NCI-H2029 (cell line): ENCODE data around the gene ZNF391.
"Not testable (repeated sequence)": the region's sequence is repeated elsewhere in the genome, so short reads cannot be mapped to it uniquely, and the experiment has no call there.

Experiments
- DNase-seq: peaks from one replicate; lab custom pipeline; 2025; lab: John Stamatoyannopoulos, UW

Gene ZNF391

DNA sequence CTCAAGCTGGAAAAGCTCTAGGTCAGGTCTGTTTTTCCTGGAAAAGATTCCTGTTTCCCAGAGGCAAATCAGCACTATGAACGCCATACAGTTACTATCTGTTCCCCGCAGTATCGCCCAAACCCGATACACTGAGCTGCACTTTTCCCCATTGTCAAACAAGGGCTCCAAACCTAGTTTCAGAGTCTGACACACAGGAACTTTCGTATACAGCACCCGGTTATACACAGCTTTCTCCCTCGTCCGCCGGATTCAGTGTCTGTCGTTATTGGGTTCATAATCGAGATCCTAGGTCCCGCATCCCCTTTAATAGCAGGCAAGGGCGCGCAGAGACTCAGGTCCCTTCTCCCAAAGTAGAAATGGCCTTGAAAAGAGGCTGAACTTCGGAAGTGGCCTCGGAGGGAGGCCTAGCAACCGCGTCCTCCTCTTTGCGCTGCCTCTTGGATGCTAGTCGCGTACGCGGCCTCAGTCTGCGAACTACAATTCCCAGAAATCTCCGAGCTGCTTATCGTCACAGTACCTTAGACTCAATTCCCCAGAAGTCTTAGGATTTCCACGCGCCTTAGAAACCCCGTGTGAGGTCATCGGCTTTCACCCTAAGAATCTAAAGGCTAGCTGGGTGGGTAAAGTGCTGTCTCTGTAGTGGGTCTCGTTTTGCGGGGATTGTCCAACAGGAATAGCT, 34.2 kb downstream of the ZNF391 start:
- no peak for DNase-seq

DNA sequence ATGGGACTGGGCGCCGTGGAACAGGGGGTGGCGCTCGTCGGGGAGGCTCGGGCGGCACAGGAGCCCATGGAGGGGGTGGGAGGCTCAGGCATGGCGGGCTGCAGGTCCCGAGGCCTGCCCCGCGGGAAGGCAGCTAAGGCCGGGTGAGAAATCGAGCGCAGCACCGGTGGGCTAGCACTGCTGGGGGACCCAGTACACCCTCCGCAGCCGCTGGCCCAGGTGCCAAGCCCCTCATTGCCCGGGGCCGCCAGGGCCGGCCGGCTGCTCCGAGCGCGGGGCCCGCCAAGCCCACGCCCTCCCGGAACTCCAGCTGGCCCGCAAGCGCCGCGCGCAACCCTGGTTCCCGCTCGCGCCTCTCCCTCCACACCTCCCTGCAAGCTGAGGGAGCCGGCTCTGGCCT, 36.3 kb downstream of the ZNF391 start:
- DNase-seq = not testable (repeated sequence)

DNA sequence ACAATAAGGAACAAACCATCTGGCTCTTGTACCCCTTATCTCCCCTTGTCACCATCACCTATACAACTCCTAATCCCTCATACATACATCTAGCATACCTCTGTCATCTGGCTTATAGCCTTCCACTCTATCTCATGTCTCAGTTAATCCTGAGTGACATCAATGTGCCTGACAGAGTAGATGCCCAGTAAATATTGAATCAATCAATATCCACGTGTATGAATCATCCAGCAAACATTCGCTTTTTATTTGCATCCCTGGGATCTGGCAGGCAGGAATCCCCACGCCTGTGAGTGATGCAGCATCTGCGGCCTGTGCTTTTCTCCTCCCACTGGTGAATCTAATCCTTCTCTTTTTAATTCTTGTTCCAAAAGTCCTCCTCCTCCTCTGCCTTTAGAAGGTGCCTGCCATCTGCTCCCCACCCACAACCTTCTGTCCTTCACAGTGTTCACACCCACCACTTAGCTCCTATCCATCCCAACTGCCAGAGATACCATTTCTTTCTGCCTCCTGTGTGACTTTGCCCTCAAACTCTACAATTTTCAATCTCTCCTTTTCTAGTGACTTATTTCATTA, 37.6 kb downstream of the ZNF391 start:
- DNase-seq = no peak

DNA sequence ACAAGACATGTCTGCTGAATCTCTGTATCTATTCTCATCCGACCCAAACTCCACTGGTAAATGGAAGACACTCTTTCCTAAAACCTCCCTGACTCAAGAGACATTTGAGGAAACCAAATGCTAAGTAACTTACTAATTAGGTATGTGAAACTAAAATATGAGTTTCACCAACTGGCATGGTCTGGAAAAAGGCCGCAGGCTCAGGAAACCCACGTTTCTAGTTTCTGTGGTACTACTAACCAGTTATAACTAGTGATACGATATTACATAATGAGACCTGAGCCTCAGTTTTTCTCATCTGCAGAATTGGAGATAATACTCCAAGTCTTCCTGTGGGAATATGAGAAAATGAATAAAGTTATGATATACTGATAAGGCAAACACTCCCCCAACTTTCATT, 39.9 kb downstream of the ZNF391 start:
- no peak for DNase-seq

DNA sequence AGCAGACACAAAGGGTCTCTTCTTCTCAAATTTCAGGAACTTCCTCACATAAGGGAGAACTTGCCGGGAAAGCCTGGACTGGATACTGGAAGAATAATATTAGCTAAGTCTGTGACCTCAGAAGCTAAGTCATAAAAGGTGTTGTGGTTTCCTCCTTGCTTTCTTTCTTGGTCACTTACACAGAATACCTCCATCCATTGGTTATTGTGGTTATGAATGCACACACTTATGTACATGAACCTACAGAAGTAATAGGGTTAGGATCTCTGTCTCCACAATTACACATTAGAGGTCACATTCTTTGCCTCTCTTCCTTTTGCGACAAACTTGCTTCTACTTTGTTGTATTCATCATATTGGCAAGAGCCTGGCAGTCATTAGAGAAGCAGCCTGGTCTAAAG, 40.4 kb downstream of the ZNF391 start:
- DNase-seq = no peak

DNA sequence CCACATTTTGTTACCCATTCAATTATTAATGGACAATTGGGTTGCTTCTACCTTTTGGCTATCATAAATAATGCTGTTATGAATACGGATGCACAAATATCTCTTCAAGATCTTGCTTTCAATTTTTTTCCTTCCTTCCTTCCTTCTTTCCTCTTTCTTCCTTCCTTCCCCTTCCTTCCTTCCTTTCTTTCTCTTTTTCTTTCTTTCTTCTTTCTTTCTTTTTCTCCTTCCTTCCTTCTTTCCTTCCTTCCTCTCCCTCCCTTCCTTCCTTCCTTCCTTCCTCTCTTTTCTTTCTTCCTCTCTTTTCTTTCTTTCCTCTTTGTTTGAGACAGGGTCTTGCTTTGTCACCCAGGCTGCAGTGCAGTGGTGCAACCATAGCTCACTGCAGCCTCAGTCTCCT, 45.2 kb downstream of the ZNF391 start:
- no peak for DNase-seq

DNA sequence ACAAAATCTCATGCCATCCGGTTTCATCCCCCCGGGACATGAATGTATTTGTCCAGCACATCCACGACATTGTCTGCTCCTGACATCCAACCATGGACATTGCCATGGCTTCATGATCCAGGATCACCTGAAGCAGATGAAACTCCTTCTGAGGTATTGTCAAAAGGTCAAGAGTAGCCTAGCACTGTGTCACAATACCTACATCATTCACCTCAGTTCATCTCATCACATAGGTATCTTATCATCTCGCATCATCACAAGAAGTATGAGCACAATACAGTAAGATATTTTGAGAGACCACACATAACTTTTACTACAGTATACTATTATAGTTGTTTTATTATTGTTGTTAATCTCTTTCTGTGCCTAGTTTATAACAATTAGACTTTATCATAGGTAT, 50.8 kb downstream of the ZNF391 start:
- DNase-seq = no peak

DNA sequence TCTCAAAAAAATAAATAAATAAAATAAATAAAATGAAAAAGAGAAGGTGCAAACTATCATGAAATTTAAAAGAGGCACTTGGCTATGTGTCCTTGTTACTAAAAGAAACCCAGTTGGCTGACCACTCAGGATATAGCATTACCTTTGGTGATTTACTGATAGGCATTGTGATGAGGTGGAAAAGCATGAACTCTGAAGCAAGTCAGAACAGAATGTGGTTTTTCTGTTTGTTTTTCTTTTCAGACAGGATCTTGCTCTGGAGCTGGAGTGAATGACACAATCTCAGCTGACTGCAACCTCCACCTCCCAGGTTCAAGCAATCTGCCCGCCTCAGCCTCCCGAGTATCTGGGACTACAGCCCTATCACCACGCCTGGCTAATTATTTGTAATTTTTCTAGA, 52.4 kb downstream of the ZNF391 start:
- no peak for DNase-seq

DNA sequence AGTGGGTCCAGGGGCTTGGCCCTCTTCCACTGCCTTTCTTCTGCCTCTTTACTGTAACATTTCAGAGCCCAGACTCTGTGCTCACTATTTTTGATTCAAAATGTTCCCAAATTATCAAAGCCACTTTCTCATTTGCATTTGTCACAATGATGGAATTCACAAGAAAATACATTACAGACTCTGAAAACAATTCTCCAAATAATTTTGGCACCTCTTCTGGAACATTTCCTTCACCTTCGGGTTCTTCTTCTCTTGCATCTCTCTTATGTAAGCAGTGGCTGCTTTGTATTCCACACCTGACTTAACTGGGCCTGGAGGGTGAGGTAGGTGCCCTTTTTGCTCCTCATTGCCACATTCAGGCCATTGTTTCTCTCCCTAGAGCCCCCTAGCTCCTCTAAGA, 54.4 kb downstream of the ZNF391 start:
- DNase-seq = no peak

DNA sequence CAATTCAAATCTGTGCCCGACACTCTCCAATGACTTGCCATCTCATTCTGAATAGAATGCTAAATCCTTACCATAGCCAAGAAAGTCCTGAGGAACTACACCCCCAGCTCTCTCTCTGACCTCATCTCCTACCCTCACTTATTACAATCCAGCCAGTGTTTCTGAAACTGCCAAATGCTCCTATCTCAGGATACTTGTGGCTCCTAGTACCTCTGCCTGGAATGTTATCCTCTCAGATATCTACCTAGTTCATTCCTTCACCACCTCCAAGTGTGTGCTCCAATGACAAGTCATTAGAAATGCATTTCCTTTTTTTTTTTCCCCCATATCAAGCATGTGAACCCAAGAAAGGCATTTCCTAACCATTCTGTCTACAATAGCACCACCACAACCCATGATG, 59.9 kb downstream of the ZNF391 start:
- no peak for DNase-seq

DNA sequence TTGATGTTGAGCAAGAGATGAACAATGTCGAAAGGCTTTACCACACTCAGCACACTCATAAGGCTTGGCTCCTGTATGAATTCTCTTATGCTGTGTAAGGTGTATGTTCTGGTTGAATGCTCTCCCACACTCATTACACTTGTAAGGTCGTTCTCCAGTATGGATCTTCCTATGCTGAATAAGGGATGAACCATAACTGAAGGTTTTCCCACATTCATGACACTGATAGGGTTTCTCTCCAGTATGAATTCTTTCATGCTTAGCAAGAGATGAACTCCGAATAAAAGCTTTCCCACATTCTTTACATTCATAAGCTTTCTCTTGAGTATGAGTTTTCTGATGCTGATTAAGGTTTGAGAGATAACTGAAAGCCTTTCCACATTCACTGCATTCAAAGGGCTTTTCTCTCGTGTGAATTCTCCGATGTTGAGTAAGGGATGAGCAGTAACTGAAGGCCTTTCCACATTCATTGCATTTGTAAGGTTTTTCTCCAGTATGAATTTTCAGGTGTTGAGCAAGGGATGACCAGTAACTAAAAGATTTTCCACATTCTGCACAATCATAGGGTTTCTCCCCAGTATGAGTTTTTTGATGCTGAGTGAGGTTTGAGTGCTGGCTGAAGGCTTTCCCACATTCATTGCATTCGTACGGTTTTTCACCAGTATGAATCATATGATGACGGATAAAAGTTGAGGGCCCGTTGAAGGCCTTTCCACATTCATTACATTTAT, 63.3 kb downstream of the ZNF391 start:
- DNase-seq = no peak

DNA sequence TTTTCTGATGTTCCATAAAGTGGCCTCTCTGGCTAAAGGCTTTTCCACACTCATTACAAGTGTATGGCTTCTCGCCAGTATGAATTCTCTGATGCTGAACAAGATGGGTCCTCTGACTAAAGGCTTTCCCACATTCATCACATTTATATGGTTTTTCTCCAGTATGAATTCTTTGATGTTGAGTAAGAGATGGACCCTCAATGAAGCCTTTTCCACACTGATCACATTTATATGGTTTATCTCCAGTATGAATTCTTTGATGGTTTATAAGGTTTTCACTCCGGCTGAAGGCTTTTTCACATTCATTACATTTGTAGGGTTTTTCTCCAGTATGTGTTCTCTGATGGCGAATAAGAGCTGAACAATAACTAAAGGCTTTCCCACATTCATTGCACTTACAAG, 63.9 kb downstream of the ZNF391 start:
- no peak for DNase-seq
